HG03060 (cell line): ENCODE results near the gene PRKCE.

Experiments
- ATAC-seq: cut with Tn5 transposase; IDR thresholded peaks from one replicate; pipeline ENCODE4 v1.9.1; 2021; ENCODE audit warnings: low read depth, moderate number of reproducible peaks; ENCODE audit not compliant: unreplicated experiment

The PRKCE gene

GRCh38 chr2:45975752-45976517 lies 324.5 kb downstream of the PRKCE start:
- no peak for ATAC-seq

DNA sequence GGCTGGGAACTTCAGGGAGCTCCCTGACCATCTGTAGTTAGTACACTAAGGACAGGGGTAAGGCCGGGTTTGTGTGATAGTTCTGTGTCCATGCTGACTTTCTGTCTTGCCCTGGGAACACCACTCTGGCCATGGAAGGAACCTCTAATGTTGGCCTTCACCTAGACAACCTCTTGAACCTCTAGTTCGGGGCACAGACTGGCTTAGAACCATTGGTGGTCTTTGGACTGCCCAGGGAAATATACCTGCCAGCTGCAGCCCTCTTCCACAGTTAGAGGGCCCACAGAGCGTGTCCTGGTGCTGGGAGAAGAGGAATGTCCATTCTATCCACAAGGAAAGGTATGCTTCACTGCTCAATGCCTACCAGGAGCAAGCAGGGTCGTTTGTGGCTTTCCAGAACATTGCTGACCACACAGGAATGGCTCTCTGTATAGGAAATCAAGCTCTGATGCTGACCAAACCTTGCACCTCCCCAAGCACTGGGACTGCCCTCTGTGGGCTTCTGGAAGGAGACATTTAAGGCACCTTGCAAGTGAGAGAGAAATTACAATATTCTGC lies 326.9 kb downstream of the PRKCE start:
- ATAC-seq: no peak

GRCh38 chr2:45979065-45979464 lies 327.6 kb downstream of the PRKCE start:
- ATAC-seq: no peak

DNA sequence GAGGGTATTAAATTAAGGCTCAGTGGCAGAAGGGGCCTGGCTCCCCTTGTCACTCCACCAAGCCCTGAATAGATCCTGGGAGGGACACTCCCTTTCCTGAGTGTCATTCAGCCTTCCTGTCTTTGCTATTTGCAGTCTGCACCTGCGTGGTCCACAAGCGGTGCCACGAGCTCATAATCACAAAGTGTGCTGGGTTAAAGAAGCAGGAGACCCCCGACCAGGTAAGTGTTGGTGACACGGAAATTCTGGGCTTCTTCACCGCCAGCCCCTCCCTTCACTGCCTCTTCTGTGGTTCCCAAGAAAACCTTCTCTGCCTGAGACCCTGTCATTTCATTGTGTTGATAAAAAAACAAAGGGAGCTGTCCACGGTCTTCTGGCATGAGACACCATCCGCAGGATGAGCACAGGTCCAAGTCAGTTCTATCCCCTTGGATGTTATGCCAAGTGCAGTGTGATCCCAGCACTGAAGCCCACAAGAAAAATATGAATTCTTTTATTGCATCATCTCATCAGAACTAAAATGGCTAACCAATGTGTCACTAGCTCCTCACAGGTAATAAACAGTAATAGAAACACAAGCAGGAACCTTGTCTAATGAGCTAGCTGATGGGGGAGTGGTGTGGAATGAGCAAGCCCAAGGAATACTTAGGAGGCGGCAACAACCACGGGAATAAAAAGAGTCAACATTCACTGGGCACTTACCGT lies 328.8 kb downstream of the PRKCE start:
- no peak for ATAC-seq

GRCh38 chr2:45981384-45981930 lies 330.0 kb downstream of the PRKCE start:
- ATAC-seq: no peak

- ATAC-seq: no peak
Observed at GRCh38 chr2:45982096-45982495, 330.6 kb downstream of the PRKCE start.

GRCh38 chr2:45983213-45983612 lies 331.7 kb downstream of the PRKCE start:
- ATAC-seq: no peak

GRCh38 chr2:45984366-45984765 lies 332.9 kb downstream of the PRKCE start:
- ATAC-seq: no peak

- no peak for ATAC-seq
Observed at GRCh38 chr2:45984896-45985473, 333.5 kb downstream of the PRKCE start.

- no peak for ATAC-seq
Observed at GRCh38 chr2:45986509-45986908, 335.0 kb downstream of the PRKCE start.

GRCh38 chr2:45987856-45988255 lies 336.4 kb downstream of the PRKCE start:
- ATAC-seq: no peak

- ATAC-seq: no peak
Observed at GRCh38 chr2:45988879-45989278, 337.4 kb downstream of the PRKCE start.

- ATAC-seq: no peak
Observed at GRCh38 chr2:45990131-45990530, 338.7 kb downstream of the PRKCE start.

- no peak for ATAC-seq
Observed at GRCh38 chr2:45992021-45992740, 340.7 kb downstream of the PRKCE start.

DNA sequence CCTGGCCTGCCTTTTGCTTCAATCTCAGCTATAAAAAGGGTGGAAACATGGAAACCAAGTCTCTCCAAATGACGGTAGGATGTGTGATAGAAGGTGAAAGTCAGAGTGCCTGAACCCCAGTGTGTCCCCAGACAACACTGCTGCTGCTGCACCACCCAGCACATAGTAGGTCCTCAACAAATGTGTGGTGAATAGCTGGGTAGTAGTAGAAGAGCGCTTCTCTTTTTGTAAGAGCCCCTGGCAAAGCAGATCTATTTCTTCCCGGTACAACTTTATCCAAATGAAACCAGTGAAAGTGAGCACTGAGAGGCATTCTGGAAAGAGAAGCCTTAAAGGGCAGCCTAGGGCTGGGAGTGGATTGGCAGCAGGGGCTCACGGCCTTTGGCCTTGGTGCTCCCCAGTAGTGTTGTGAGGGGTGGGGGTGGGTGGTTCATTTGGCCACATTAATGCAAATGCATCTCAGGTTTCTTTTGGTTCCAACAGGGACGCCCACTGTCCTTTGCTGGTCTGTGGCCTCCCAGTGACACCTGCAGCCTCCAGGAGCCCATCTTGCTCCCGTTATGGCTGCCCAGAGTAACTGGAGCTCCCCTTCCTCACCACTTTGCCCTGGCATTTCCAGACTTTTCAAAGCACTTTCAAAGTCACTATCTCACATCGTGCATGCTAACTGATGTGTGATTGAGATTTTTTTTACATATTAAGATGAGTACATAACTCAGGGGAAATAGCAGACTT lies 341.4 kb downstream of the PRKCE start:
- ATAC-seq: no peak

GRCh38 chr2:45993476-45993991 lies 342.1 kb downstream of the PRKCE start:
- no peak for ATAC-seq

DNA sequence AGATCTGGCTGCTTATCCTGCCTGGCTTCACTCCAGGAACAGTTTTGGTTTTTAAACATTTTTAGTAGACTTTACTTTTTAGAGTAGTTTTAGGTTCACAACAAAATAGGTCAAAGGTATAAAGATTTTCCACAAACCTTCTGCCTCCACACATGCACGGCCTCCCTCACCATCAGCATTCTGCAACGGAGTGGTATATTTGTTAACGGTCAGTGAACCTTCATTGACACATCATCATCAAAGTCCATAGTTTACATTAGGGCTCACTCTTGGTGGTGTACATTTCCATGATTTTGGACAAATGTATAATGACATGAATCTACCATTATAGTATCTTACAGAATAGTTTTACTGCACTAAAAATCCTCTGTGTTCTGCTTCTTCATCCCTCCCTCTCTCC lies 342.6 kb downstream of the PRKCE start:
- no peak for ATAC-seq

DNA sequence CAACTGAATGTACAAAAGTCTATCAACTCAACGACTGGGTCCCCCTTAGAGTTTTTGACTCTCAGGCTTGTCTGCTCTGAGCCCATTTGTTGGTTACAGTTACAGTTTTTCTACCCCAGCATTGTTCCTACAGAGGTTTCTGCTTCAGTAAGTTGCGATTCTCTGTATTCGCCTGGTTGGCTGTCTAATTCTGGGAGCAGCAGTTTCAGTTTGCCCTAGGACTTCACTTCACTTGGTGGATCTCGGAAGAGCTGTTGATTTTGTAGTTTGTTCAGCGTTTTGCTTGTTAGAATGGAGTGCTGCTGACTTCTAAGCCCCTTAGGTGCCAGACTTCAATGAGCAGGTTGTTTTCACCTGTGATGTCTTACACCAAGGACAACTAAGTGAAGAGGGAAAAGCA lies 349.2 kb downstream of the PRKCE start:
- no peak for ATAC-seq

DNA sequence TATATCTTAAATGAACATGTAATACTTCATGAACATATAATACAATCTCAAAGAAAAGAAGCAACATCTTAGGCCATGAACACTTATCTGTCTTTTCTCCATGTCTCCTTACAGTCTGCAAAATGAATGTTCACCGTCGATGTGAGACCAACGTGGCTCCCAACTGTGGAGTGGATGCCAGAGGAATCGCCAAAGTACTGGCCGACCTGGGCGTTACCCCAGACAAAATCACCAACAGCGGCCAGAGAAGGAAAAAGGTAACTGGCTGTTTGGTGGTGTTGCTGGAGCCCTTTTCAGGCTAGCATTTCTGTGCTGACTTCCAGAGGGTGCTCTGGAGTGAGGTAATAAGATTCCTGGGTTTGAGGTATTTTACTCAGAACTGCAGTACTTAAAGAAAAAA lies 349.8 kb downstream of the PRKCE start:
- no peak for ATAC-seq
